SK-N-SH (cell line): Measurements from ENCODE around the gene IL11. TPM values are rescaled to one million over a fixed set of nuclear protein-coding genes. Genes with fewer than 3 reads are reported as not detected.

ENCODE experiments used
- CTCF ChIA-PET: fragments of 300-600, 350-600 bp; formaldehyde crosslinking; extraction: SDS; loops from one replicate; lab custom pipeline; 2021; lab: Yijun Ruan, JAX
- POLR2A ChIA-PET: fragments of 350-600 bp; sonication (Branson Sonifier 250); formaldehyde crosslinking; extraction: SDS; loops from one replicate; lab custom pipeline; 2020; ENCODE audit warnings: antibody characterized with exemption, inconsistent platforms; lab: Yijun Ruan, JAX
- DNase-seq: peaks from one replicate; pipeline ENCODE4 v3.0.0; 2012
- H2AFZ ChIP-seq: fragments of 200-600 bp; sonication (generic); 2 replicates; pipeline ENCODE4 v1.8.1; 2016; ENCODE audit warnings: antibody characterized with exemption, mild to moderate bottlenecking, low read depth
- H3F3A ChIP-seq: fragments of 200-600 bp; sonication (generic); replicated peaks from 2 replicates; pipeline ENCODE3; 2016; ENCODE audit warnings: antibody characterized with exemption, mild to moderate bottlenecking; ENCODE audit not compliant: insufficient read depth
- H3K27ac ChIP-seq, 2 experiments: fragments of 200-500 bp in 1 of 2; fragments of 200-600 bp in 1 of 2; sonication (Bioruptor generic) in 1 of 2; sonication (generic), shearing (Covaris generic) in 1 of 2; 2 replicates each; pipeline versions ENCODE4 v1.5.1 to v1.6.1; 2014 to 2016; ENCODE audit warnings: low read depth in 2 of 2, inconsistent platforms in 1 of 2, low read length in 1 of 2, mild to moderate bottlenecking in 1 of 2, mixed read lengths in 1 of 2
- H3K27me3 ChIP-seq: fragments of 200-600 bp; sonication (generic), shearing (Covaris generic); 2 replicates; pipeline ENCODE4 v1.6.1; 2016; ENCODE audit warnings: mixed run types; ENCODE audit not compliant: insufficient read depth
- H3K36me3 ChIP-seq, 2 experiments: fragments of 200-500 bp in 1 of 2; fragments of 200-600 bp in 1 of 2; sonication (Bioruptor generic) in 1 of 2; sonication (generic) in 1 of 2; replicated peaks in 1 of 2; 2 replicates each; pipeline versions ENCODE3 to v1.5.1; 2014 to 2016; ENCODE audit warnings: low read length in 1 of 2, mild to moderate bottlenecking in 1 of 2; ENCODE audit not compliant: insufficient read depth in 2 of 2, control insufficient read depth in 1 of 2
- H3K4me1 ChIP-seq, 2 experiments: fragments of 200-500 bp in 1 of 2; fragments of 200-600 bp in 1 of 2; sonication (Bioruptor generic) in 1 of 2; sonication (generic), shearing (Covaris generic) in 1 of 2; 2 replicates each; pipeline versions ENCODE4 v1.5.1 to v1.6.1; 2014 to 2016; ENCODE audit warnings: low read depth in 1 of 2, low read length in 1 of 2, mixed run types in 1 of 2; ENCODE audit not compliant: insufficient read depth in 2 of 2, control insufficient read depth in 1 of 2
- H3K4me2 ChIP-seq: fragments of 200-600 bp; sonication (generic), shearing (Covaris generic); 2 replicates; pipeline ENCODE4 v1.6.1; 2017; ENCODE audit warnings: mixed run types
- H3K4me3 ChIP-seq, 2 experiments: fragments of 200-500 bp in 1 of 2; fragments of 200-600 bp in 1 of 2; sonication (Bioruptor generic) in 1 of 2; sonication (generic), shearing (Covaris generic) in 1 of 2; 2 replicates each; pipeline versions ENCODE4 v1.5.1 to v1.8.1; 2014 to 2016; ENCODE audit warnings: low read depth in 2 of 2, inconsistent platforms in 1 of 2, low read length in 1 of 2, mild to moderate bottlenecking in 1 of 2, mixed read lengths in 1 of 2, moderate library complexity in 1 of 2
- H3K79me2 ChIP-seq: fragments of 200-600 bp; sonication (generic); 2 replicates; pipeline ENCODE4 v1.8.1; 2017; ENCODE audit warnings: mild to moderate bottlenecking; ENCODE audit not compliant: insufficient read depth
- H3K9ac ChIP-seq: fragments of 200-600 bp; sonication (generic); 2 replicates; pipeline ENCODE4 v1.6.1; 2017; ENCODE audit warnings: mixed run types
- H3K9me2 ChIP-seq: fragments of 200-600 bp; sonication (generic); 2 replicates; pipeline ENCODE4 v1.6.1; 2017; ENCODE audit warnings: mixed run types
- H3K9me3 ChIP-seq: fragments of 200-600 bp; sonication (generic); 2 replicates; pipeline ENCODE4 v1.6.1; 2017; ENCODE audit warnings: mixed run types, mild to moderate bottlenecking, moderate library complexity
- H4K20me1 ChIP-seq: fragments of 200-600 bp; sonication (generic); 2 replicates; pipeline ENCODE4 v1.6.1; 2017; ENCODE audit warnings: mild to moderate bottlenecking, mixed run types; ENCODE audit not compliant: insufficient read depth
- CHD2 ChIP-seq: fragments of 150-350 bp; IDR thresholded peaks from 2 replicates; pipeline ENCODE4 v1.6.1; 2018; ENCODE audit warnings: low read length; ENCODE audit not compliant: partially characterized antibody
- FOXJ3 ChIP-seq: sonication (generic); formaldehyde crosslinking; IDR thresholded peaks from 2 replicates; pipeline ENCODE4 v1.5.1; 2020; ENCODE audit warnings: mild to moderate bottlenecking, missing genetic modification reagents
- FOXM1 ChIP-seq: IDR thresholded peaks from 2 replicates; pipeline ENCODE4 v1.4.0; 2012; ENCODE audit warnings: low read depth, mild to moderate bottlenecking
- JUND ChIP-seq: IDR thresholded peaks from 2 replicates; pipeline ENCODE4 v1.4.0; 2012
- MEF2A ChIP-seq: IDR thresholded peaks from 2 replicates; pipeline ENCODE4 v1.4.0; 2012; ENCODE audit warnings: low read depth, borderline replicate concordance
- NRF1 ChIP-seq: IDR thresholded peaks from 2 replicates; pipeline ENCODE4 v1.6.1; 2012; ENCODE audit warnings: low read depth, mild to moderate bottlenecking, low read length
- RAD21 ChIP-seq: IDR thresholded peaks from 2 replicates; pipeline ENCODE4 v1.6.1; 2012; ENCODE audit warnings: mild to moderate bottlenecking, low read length
- RCOR1 ChIP-seq: fragments of 150-350 bp; IDR thresholded peaks from 2 replicates; pipeline ENCODE4 v1.6.1; 2017; ENCODE audit warnings: antibody characterized with exemption, low read length
- RFX5 ChIP-seq: IDR thresholded peaks from 2 replicates; pipeline ENCODE4 v1.6.1; 2012; ENCODE audit warnings: mild to moderate bottlenecking, improper control_type of control experiment, low read length
- RXRA ChIP-seq: IDR thresholded peaks from 2 replicates; pipeline ENCODE4 v1.4.0; 2012; ENCODE audit warnings: low read depth, mild to moderate bottlenecking, borderline replicate concordance
- SIN3A ChIP-seq: IDR thresholded peaks from 2 replicates; pipeline ENCODE4 v1.6.1; 2012; ENCODE audit warnings: low read depth, mild to moderate bottlenecking, low read length, moderate library complexity, borderline replicate concordance
- TEAD4 ChIP-seq: IDR thresholded peaks from 2 replicates; pipeline ENCODE4 v1.4.0; 2012; ENCODE audit warnings: mild to moderate bottlenecking, borderline replicate concordance; ENCODE audit not compliant: insufficient read depth
- WGBS: methylation state at CpG from one replicate; pipeline ENCODE4 v1.1.6; 2017; ENCODE audit warnings: low lambda C conversion rate; 5-methylcytosine and 5-hydroxymethylcytosine counted together
- polyA plus RNA-seq, 3 experiments: library from polyadenylated mRNA; depleted of rRNA; stranded (reverse); fragments of >200 nt; gene quantifications; 2 replicates each; pipeline ENCODE4 v1.2.3, GENCODE V29; 2012
- TF ChIP-seq, protein P1 (sequence below): IDR thresholded peaks from 2 replicates; pipeline ENCODE4 v1.4.0; 2012; ENCODE audit warnings: low read depth, borderline replicate concordance
- TF ChIP-seq, protein P2 (sequence below): fragments of 150-350 bp; IDR thresholded peaks from 2 replicates; pipeline ENCODE4 v1.6.1; 2017; ENCODE audit warnings: antibody characterized with exemption, low read length, low read depth, borderline replicate concordance
- TF ChIP-seq, protein P3 (sequence below): IDR thresholded peaks from 2 replicates; pipeline ENCODE4 v1.4.0; 2012; ENCODE audit warnings: low read depth

Gene IL11
- polyA plus RNA-seq, 1 of the 3 experiments (the other 2 are of a cell fraction) = 13.2 TPM

DNA sequence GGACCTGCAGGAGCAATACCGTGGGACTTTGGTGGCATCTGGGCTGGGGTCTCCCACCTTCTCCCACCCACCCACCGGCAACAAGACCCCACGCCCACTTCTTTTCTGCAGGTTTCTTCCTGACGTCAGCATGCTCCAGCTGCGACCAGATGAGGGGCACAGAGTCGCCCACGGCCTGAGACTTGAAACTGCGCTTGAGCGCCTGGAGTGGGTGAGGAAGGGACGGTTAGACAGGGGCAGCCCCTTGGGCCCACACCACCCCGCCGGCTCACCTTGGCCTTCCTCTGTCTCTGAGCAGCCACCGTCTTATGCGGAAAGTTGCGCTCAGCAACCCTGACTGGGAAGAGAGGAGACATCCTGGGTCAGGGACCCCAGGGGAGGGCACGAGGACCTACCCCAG lies 9.4 kb downstream of the IL11 start:
- no peaks in the 10 kb centered on the region for H3K36me3 ChIP-seq
- H3K27me3 ChIP-seq = peaks cover 6% of the 10 kb centered on the region; the same call in 1 of the 2 replicates
- H3F3A ChIP-seq = peaks cover 11% of the 10 kb centered on the region
- no peak overlapping the region for H2AFZ ChIP-seq
- H4K20me1 ChIP-seq = no peaks in the 10 kb centered on the region
- ChIA-PET CTCF (no interaction called here), POLR2A (no interaction called here)
- no peak for DNase-seq
- no peaks in the 10 kb centered on the region for H3K9me2 ChIP-seq
- peaks cover 0 to 4% of the 10 kb centered on the region in 2 experiments; a peak in 1 of 4 replicates for H3K4me1 ChIP-seq
- H3K27ac ChIP-seq = no peak overlapping the region
- no peaks in the 10 kb centered on the region for H3K9me3 ChIP-seq
- H3K4me3 ChIP-seq = no peak overlapping the region
- no peak overlapping the region for H3K9ac ChIP-seq
- no peaks in the 10 kb centered on the region for H3K79me2 ChIP-seq
- WGBS = 92% methylated on average over 13 of the region's 16 CpGs
- H3K4me2 ChIP-seq = no peak overlapping the region
- TF ChIP-seq RCOR1 (no peak), NRF1 (no peak), FOXM1 (no peak), RAD21 (no peak), TEAD4 (no peak), JUND (no peak)
- TF ChIP-seq, protein P1, sequence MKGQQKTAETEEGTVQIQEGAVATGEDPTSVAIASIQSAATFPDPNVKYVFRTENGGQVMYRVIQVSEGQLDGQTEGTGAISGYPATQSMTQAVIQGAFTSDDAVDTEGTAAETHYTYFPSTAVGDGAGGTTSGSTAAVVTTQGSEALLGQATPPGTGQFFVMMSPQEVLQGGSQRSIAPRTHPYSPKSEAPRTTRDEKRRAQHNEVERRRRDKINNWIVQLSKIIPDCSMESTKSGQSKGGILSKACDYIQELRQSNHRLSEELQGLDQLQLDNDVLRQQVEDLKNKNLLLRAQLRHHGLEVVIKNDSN = no peak
- TF ChIP-seq, protein P2, sequence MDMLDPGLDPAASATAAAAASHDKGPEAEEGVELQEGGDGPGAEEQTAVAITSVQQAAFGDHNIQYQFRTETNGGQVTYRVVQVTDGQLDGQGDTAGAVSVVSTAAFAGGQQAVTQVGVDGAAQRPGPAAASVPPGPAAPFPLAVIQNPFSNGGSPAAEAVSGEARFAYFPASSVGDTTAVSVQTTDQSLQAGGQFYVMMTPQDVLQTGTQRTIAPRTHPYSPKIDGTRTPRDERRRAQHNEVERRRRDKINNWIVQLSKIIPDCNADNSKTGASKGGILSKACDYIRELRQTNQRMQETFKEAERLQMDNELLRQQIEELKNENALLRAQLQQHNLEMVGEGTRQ = no peak

DNA sequence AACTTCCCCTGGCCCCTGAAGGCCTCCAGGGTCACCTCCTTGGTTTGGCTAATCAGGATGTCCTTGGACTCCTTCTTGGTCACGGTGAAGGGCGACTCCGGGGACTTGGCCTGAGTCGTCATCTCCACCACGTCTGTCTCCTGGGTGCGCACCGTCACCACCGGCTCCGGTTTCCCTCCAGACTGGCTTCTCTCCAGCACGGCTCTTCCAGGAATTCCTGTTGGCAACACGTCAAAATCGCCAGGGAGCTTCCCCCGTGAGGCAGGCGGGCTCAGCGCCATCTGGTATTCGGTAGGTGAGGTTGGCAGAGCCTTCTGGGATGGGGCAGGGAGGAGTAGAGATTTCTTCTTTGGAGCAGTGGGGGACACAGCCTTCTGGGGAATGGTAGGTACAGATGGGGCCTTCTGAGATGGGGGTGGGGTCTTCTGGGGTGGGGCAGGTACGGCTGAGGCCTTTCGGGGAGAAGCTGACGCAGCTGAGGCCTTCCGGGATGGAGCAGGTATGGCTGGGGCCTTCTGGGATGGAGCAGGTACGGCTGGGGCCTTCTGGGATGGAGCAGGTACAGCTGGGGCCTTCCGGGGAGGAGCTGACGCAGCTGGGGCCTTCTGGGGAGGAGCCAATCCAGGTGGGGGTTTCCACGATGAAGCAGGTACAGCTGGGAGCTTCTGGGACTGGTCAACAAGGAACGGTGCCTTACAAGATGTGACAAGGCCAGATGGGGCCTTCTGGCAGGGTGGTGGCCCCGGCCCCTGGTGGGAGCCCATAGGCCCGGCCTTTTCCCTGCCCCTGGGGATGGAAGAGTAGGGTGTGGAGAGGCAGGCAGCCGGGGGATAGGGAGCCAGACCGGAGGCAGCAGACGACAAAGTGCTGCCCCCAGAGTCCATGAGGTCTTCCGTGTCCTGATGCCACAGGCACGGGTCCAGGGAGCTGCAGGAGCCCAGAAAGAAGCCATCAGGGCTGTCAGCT lies 11.0 kb downstream of the IL11 start:
- H3K4me3 ChIP-seq = no peak overlapping the region
- no peaks in the 10 kb centered on the region for H4K20me1 ChIP-seq
- POLR2A ChIA-PET = interaction anchor here (1.0 kb wide), 1 partner anchor 41 kb away, joined by 3 read pairs; no protein-coding TSS in a partner anchor
- H2AFZ ChIP-seq = no peak overlapping the region
- no peaks in the 10 kb centered on the region for H3K79me2 ChIP-seq
- WGBS = 83% methylated on average over 22 of the region's 32 CpGs
- no peaks in the 10 kb centered on the region for H3K9me2 ChIP-seq
- H3K36me3 ChIP-seq = no peaks in the 10 kb centered on the region
- no peaks in the 10 kb centered on the region for H3K9me3 ChIP-seq
- CTCF ChIA-PET = interaction anchor here (1.1 to 1.6 kb wide), 2 partner anchors 10 to 57 kb away, joined by 3 read pairs; no protein-coding TSS in a partner anchor
- H3K9ac ChIP-seq = no peak overlapping the region
- peaks cover 0 to 10% of the 10 kb centered on the region in 2 experiments; a peak in 1 of 4 replicates for H3K4me1 ChIP-seq
- peaks cover 9% of the 10 kb centered on the region for H3F3A ChIP-seq
- no peak for DNase-seq
- TF ChIP-seq NRF1 (no peak), RXRA (no peak), RFX5 (no peak), FOXJ3 (no peak), SIN3A (no peak), MEF2A (no peak), CHD2 (no peak)
- TF ChIP-seq, protein P3, sequence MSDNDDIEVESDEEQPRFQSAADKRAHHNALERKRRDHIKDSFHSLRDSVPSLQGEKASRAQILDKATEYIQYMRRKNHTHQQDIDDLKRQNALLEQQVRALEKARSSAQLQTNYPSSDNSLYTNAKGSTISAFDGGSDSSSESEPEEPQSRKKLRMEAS = no peak
- H3K27me3 ChIP-seq = peaks cover 19% of the 10 kb centered on the region
- H3K27ac ChIP-seq = no peak overlapping the region
- H3K4me2 ChIP-seq = no peak overlapping the region
